ENCODE results near the gene ABCD3. TPM values are rescaled to one million over a fixed set of nuclear protein-coding genes. Genes with fewer than 3 reads are reported as not detected.

ABCD3 gene
- total RNA-seq, 1 donor from 2014 or later = 76.6 TPM

GRCh38 chr1:94542088-94542870, 124.1 kb downstream of the ABCD3 start:
- no peaks in the 10 kb centered on the region for H3K36me3 ChIP-seq
- no peaks in the 10 kb centered on the region for H3K9me3 ChIP-seq (replicated peaks)
- H3K4me3 ChIP-seq = peak overlapping the region; percentile 79
- H3K27me3 ChIP-seq (ENCODE audit: low read depth) = peaks cover 20% of the 10 kb centered on the region
- no peak for TF ChIP-seq CTCF (IDR thresholded peaks at IDR 0.05; ENCODE audit: borderline replicate concordance)
- peak; percentile 61 for DNase-seq
- H3K27ac ChIP-seq (replicated peaks) = peak overlapping the region; percentile 90
- H3K4me1 ChIP-seq = peaks cover 58% of the 10 kb centered on the region
- intact Hi-C loops (cut with micrococcal nuclease) = no loop called here

GRCh38 chr1:94543001-94543400, 124.8 kb downstream of the ABCD3 start:
- Histone ChIP-seq H3K4me1 (peaks cover 51% of the 10 kb centered on the region), H3K27ac (replicated peaks) (peak overlapping the region; percentile 90), H3K4me3 (peak overlapping the region; percentile 79), H3K27me3 (ENCODE audit: low read depth) (peaks cover 20% of the 10 kb centered on the region), H3K9me3 (replicated peaks) (no peaks in the 10 kb centered on the region), H3K36me3 (no peaks in the 10 kb centered on the region)
- no peak for TF ChIP-seq CTCF (IDR thresholded peaks at IDR 0.05; ENCODE audit: borderline replicate concordance)
- intact Hi-C loops (cut with micrococcal nuclease) = no loop called here
- DNase-seq = no peak

GRCh38 chr1:94543893-94544635, 125.9 kb downstream of the ABCD3 start:
- TF ChIP-seq CTCF (IDR thresholded peaks at IDR 0.05; ENCODE audit: borderline replicate concordance) = no peak
- intact Hi-C loops (cut with micrococcal nuclease) = no loop called here
- Histone ChIP-seq H3K9me3 (replicated peaks) (no peaks in the 10 kb centered on the region), H3K4me3 (peak overlapping the region; percentile 79), H3K27ac (replicated peaks) (peak overlapping the region; percentile 90), H3K27me3 (ENCODE audit: low read depth) (peaks cover 20% of the 10 kb centered on the region), H3K36me3 (no peaks in the 10 kb centered on the region), H3K4me1 (peaks cover 43% of the 10 kb centered on the region)
- DNase-seq = no peak

GRCh38 chr1:94544706-94545490, 126.7 kb downstream of the ABCD3 start:
- no peak for TF ChIP-seq CTCF (IDR thresholded peaks at IDR 0.05; ENCODE audit: borderline replicate concordance)
- peak overlapping the region; percentile 90 for H3K27ac ChIP-seq (replicated peaks)
- H3K36me3 ChIP-seq = no peaks in the 10 kb centered on the region
- peaks cover 43% of the 10 kb centered on the region for H3K4me1 ChIP-seq
- H3K9me3 ChIP-seq (replicated peaks) = no peaks in the 10 kb centered on the region
- intact Hi-C loops (cut with micrococcal nuclease) = no loop called here
- H3K4me3 ChIP-seq = no peak overlapping the region
- H3K27me3 ChIP-seq (ENCODE audit: low read depth) = peaks cover 20% of the 10 kb centered on the region
- DNase-seq = no peak

- Histone ChIP-seq H3K9me3 (replicated peaks) (no peaks in the 10 kb centered on the region), H3K36me3 (no peaks in the 10 kb centered on the region), H3K27ac (replicated peaks) (no peak overlapping the region), H3K4me1 (peaks cover 21% of the 10 kb centered on the region), H3K4me3 (no peak overlapping the region), H3K27me3 (ENCODE audit: low read depth) (no peaks in the 10 kb centered on the region)
- TF ChIP-seq CTCF (IDR thresholded peaks at IDR 0.05; ENCODE audit: borderline replicate concordance) = no peak
- intact Hi-C loops (cut with micrococcal nuclease) = no loop called here
- DNase-seq = no peak
Observed at GRCh38 chr1:94549706-94550105, 131.5 kb downstream of the ABCD3 start.

Measured in left ventricle myocardium inferior (tissue), 1 donor.